NT2/D1 (cell line): ENCODE measurements around the gene VPREB3.
A peak's percentile ranks its signal among the peaks of the same experiment; 100 is the strongest.

Source experiments
- DNase-seq: peaks from one replicate; pipeline ENCODE4 v3.0.0-alpha.2; 2011; ENCODE audit warnings: low read depth, low spot score
- H3K27me3 ChIP-seq: 2 replicates; pipeline ENCODE4 v1.6.0; 2011; ENCODE audit warnings: mild to moderate bottlenecking; ENCODE audit not compliant: insufficient read length, insufficient read depth
- H3K36me3 ChIP-seq: 2 replicates; pipeline ENCODE4 v1.6.1; 2011; ENCODE audit warnings: mild to moderate bottlenecking, low read length, mixed read lengths; ENCODE audit not compliant: insufficient read depth, insufficient read length
- H3K4me1 ChIP-seq: 2 replicates; pipeline ENCODE4 v1.5.1; 2011; ENCODE audit not compliant: insufficient read depth, insufficient read length
- H3K4me3 ChIP-seq: 2 replicates; pipeline ENCODE4 v1.5.1; 2011; ENCODE audit warnings: low read depth; ENCODE audit not compliant: insufficient read length
- H3K9ac ChIP-seq: 2 replicates; pipeline ENCODE4 v1.6.0; 2011; ENCODE audit warnings: low read depth; ENCODE audit not compliant: insufficient read length
- H3K9me3 ChIP-seq: 2 replicates; pipeline ENCODE4 v1.5.1; 2011; ENCODE audit warnings: mild to moderate bottlenecking, low read length; ENCODE audit not compliant: insufficient read depth
- SUZ12 ChIP-seq: IDR thresholded peaks from 2 replicates; pipeline ENCODE4 v1.6.1; 2011; ENCODE audit not compliant: insufficient read length, insufficient read depth; ENCODE audit errors: extremely low read depth
- YY1 ChIP-seq: IDR thresholded peaks from 2 replicates; pipeline ENCODE4 v1.6.1; 2011; ENCODE audit not compliant: insufficient read length, insufficient read depth
- ZNF274 ChIP-seq: IDR thresholded peaks from 2 replicates; pipeline ENCODE4 v1.6.1; 2011; ENCODE audit warnings: mild to moderate bottlenecking, low read depth, low read length

VPREB3 gene

DNA sequence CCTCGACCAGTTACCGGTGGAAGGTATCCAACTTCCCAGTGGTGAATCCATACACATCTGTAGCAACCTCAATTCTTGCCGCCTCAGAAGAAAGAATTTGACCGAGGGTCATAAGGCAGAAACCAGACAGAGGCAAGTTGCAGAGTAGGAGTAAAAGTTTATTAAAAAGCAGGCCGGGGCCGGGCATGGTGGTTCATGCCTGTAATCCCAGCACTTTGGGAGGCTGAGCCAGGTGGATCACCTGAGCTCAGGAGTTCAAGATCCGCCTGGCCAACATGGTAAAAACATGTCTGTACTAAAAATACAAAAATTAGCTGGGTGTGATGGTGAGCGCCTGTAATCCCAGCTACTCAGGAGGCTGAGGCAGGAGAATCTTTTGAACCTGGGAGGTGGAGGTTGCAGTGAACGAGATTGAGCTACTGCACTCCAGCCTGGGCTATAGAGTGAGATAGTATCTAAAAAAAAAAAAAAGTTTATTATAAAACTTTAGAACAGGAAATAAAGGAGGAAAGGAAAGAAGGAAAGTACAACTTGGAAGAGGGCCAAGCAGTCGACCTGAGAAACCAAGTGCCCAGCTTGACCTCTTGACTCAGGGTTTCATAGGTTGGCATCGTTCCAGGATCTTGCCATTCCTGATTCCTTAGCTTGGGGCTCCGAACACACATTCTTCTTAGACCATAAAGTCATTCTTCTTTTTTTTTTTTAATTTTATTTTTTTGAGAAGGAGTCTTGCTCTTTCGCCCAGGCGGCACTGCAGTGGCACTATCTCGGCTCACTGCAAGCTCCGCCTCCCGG, 35.7 kb downstream of the VPREB3 start:
- H3K4me3 ChIP-seq = no peak overlapping the region
- no peaks in the 10 kb centered on the region for H3K4me1 ChIP-seq
- H3K27me3 ChIP-seq = no peaks in the 10 kb centered on the region
- H3K9me3 ChIP-seq = no peaks in the 10 kb centered on the region
- TF ChIP-seq SUZ12 (no peak), ZNF274 (no peak), YY1 (no peak)
- peaks cover 9% of the 10 kb centered on the region for H3K36me3 ChIP-seq
- H3K9ac ChIP-seq = no peak overlapping the region
- no peak for DNase-seq

DNA sequence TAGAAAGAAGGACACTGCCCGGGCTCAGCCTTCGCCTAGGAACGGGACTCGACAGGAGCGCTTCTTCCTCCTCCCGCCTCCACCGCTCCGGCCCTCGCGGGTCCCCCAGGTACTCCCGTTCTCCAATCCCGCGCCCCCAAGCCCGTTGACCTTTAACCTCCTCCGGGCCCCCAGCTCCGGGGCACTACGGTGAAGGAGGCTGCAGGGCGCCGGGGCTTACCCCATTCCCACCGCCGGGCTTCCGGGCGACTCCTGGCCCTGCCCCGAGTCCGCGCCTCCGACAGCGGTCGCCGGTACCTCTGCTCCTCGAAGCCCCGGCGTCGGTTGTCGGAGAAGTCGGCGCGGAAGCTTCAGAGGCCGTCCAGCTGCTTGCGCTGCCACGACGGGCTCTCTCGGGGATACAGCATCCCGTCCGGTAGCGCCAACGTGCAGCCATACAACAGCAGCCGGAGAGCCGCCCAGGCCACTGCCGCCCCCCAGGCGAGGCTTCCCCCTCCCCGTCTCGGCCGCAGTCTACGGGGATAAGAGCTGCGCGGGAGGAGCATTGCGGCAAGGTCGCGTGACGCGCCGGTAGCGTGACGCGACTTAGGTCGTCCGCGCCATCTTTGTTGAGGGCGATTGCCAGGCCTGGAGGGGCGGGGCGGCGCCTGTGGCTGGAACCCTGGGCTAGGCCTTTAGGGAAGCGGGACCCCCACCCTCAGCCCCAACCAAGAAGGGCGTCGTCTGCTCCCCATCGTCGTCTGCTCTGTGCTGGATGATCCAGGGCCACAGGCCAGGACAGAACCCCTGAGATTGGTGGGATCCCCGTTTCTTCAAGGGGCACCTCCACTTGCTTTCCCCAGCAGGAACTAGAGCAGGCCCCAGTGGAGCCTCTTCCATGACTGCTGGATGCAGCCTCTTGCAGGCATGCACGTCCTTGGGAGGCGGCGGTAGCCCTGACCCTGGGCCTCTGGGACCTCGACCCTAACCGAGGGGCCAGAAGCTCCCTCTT, 37.1 kb downstream of the VPREB3 start:
- Histone ChIP-seq H3K4me1 (no peaks in the 10 kb centered on the region), H3K36me3 (peaks cover 15% of the 10 kb centered on the region), H3K9me3 (no peaks in the 10 kb centered on the region), H3K9ac (peak overlapping the region; percentile 79), H3K4me3 (peak overlapping the region; percentile 63), H3K27me3 (no peaks in the 10 kb centered on the region)
- TF ChIP-seq SUZ12 (no peak), YY1 (peak; percentile 89)
- DNase-seq = peak; percentile 47

DNA sequence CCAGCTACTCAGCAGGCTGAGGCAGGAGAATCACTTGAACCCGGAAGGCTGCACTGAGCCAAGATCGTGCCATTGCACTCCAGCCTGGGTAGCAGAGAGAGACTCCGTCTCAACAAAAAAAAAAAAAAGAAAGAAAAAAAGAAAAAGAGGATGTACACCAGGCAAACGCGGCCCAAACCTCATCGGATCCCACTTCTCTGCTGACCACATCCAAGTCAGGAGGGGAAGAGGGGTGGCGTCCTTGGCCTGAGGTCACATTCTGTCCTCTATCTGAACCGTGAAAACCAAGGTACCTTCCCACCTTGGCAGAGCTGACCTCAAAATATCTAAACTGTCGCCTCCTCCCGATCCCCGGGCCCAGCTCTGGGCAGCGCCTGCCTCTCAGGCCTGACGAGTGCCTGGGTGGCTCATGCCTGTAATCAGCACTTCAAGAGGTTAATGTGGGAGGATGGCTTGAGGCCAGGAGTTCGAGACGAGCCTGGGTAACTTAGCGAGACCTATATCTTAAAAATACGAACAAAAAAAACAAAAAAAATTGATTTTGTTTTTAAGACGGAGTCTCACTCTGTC, 38.3 kb downstream of the VPREB3 start:
- Histone ChIP-seq H3K9ac (no peak overlapping the region), H3K4me1 (no peaks in the 10 kb centered on the region), H3K9me3 (no peaks in the 10 kb centered on the region), H3K4me3 (no peak overlapping the region), H3K36me3 (peaks cover 15% of the 10 kb centered on the region), H3K27me3 (no peaks in the 10 kb centered on the region)
- no peak for TF ChIP-seq ZNF274
- TF ChIP-seq SUZ12 = no peak
- TF ChIP-seq YY1 = no peak
- DNase-seq = no peak

DNA sequence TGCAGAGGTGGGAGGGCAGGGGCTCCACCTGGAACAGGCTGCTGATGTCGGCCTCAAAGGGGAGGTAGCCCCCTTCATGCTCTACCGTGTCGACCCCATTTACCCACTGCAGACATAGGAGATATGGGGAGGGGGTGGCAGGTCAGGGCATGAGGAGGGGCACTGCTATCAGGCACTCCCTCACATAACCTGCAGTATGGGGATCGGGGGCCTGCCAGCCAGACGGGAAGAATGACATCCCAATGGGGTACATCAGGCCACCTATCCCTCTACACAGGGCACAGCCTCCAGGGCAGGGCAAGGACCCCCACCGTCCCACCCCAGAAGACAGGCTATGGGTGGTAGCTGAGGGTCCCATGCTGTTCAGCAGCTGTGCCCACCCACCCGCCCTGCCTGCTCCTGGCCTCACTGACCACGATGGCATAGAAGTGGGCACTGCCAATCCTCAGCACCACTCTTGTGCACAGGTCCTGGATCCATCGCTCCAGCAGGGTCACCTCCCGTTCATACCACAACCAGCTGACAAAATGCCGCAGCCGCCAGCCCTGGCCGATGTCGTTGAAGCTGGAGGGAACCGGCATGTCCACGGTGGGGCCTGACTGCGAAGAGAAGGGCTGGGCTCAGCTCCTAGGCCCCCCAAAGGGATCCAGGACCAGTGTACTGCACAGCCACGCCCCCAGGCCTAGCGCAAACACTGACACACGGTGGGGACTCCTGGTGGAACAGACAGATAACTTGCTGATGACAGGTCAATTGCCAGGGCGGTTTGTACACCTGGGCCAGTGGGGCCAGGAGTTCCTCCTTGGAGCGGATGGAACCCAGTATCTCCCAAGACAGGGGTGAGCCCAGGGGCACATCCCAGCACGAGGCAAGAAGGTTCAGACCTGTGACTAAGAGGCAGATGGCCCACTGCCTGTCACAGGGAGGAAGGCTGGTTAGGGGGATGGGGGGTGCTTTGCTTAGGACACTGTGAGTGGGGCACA, 39.3 kb downstream of the VPREB3 start:
- Histone ChIP-seq H3K4me1 (no peaks in the 10 kb centered on the region), H3K9ac (no peak overlapping the region), H3K4me3 (no peak overlapping the region), H3K9me3 (no peaks in the 10 kb centered on the region), H3K27me3 (no peaks in the 10 kb centered on the region), H3K36me3 (peaks cover 15% of the 10 kb centered on the region)
- DNase-seq = no peak
- no peak for TF ChIP-seq YY1
- TF ChIP-seq SUZ12 = no peak
- no peak for TF ChIP-seq ZNF274

DNA sequence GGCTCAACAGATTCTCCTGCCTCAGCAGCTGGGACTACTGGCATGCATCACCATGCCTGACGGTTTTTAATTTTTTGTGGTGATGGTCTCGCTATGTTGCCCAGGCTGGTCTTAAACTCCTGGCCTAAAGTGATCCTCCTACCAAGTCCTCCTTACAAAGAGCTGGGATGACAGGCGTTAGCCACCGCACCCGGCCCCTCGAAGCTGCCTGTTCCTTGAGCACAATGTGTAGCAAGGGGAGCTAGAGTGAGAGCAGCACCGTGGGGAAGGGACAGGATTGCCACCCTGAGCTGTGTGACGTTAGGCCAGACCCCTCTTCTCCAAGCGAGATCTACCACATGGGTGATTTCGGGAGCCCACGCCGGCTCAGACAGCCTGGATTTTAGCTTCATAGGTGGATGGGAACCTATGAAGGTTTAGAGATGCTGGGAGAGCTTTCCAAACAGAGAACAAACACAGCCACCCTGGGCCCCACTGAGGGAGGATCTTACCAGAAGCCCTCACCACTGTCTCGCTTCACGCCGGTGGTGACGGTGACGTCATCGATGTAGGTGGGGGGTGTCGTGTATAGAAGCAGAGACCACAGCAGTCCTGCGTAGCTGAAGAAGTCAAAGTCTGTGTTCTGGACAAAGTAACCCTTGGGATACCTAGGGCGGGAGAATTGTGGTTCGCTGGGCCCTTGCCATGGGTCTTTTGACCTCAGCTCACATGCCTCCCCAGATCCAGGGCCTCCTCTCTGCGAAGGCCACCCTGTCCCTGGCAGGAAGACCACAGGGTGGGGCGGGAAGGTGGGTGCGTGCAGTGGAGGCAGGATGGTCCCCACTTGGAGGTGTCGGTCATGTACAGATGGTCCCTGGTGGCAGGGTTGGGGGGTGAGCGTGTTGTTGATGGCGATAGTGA, 40.3 kb downstream of the VPREB3 start:
- DNase-seq = no peak
- Histone ChIP-seq H3K9me3 (no peaks in the 10 kb centered on the region), H3K4me1 (no peaks in the 10 kb centered on the region), H3K36me3 (peaks cover 15% of the 10 kb centered on the region), H3K27me3 (no peaks in the 10 kb centered on the region), H3K9ac (no peak overlapping the region), H3K4me3 (no peak overlapping the region)
- TF ChIP-seq ZNF274 = no peak
- no peak for TF ChIP-seq YY1
- TF ChIP-seq SUZ12 = no peak

DNA sequence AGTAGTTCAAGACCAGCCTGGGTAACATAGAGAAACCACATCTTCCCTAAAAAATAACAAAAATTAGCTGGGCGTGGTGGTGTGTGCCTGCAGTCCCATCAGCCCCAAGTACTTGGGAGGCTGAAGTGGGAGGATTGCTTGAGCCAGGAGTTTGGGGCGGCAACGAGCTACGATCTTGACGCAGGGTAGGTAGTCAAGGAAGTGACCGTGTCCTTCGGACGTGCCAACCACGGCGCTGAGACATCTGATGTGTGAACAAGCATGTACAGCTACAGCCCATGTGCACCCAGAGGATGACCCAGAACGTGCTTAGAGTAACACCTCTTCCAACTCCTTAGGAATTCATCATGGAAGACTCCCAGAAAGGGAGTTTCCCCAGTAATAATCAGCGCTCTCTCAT, 42.0 kb downstream of the VPREB3 start:
- no peak for TF ChIP-seq YY1
- no peak for TF ChIP-seq ZNF274
- no peak for TF ChIP-seq SUZ12
- Histone ChIP-seq H3K9ac (no peak overlapping the region), H3K4me3 (no peak overlapping the region), H3K9me3 (no peaks in the 10 kb centered on the region), H3K4me1 (no peaks in the 10 kb centered on the region), H3K27me3 (no peaks in the 10 kb centered on the region), H3K36me3 (peaks cover 16% of the 10 kb centered on the region)
- DNase-seq = no peak
